HG03196 (cell line): ENCODE results near the gene KRT74.

ENCODE experiments used
- ATAC-seq: cut with Tn5 transposase; IDR thresholded peaks from one replicate; pipeline ENCODE4 v1.9.1; 2021; ENCODE audit not compliant: unreplicated experiment

Gene KRT74

GRCh38 chr12:52573743-52574142, at the start of gene KRT74:
KRT74 (minus strand) TSS chr12:52573843; CDS start chr12:52573777, 66 bp downstream.
- ATAC-seq, result no peak

- ATAC-seq, result no peak
Observed at GRCh38 chr12:52622349-52622748, 48.7 kb upstream of the KRT74 start.

DNA sequence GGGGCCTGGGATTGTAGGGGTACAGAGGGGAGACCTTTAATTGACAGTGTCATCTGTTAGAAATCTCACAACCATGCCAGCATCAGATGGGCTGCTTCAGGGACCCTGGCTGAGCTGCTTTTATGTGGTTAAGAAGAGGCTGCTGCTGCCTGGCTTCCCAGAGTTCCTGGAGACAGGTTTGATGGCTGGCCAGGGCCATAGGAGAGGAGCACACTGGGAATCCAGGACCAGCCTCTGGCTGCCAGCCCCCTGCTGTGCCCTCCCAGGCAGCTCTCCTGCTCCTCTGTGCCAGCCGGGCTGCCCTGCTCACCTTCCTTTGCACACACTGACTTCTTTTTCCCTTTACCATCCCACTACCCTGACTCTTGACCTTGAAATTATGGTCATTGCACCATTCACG, 45.2 kb upstream of the KRT74 start:
- ATAC-seq, result no peak

- no peak for ATAC-seq
Observed at GRCh38 chr12:52618216-52618615, 44.6 kb upstream of the KRT74 start, which contains the start of gene KRT73. KRT73 (minus strand) TSS chr12:52618559; CDS start chr12:52618524, 35 bp downstream.

DNA sequence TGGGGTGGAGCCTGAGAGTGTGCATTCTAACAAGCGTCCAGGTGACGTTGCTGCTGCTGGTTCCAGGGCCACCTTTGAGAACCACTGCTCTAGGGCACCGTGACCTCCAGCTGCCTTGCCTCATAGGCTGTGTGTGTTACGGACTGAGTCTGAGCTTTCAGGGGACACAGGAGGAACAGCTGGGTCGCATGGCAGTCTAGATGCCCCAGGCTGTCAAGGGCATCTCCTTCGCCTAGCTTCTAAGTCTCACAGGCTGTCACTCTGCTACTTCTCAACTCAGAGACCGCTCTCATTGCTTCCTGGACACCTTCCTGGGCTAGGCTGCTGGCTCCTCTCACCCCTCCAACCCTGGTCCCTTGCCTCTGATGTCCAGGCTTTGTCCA, 43.8 kb upstream of the KRT74 start:
- no peak for ATAC-seq

GRCh38 chr12:52616680-52617402, 43.2 kb upstream of the KRT74 start:
- ATAC-seq, result no peak

- ATAC-seq, result no peak
Observed at GRCh38 chr12:52615912-52616311, 42.3 kb upstream of the KRT74 start.

DNA sequence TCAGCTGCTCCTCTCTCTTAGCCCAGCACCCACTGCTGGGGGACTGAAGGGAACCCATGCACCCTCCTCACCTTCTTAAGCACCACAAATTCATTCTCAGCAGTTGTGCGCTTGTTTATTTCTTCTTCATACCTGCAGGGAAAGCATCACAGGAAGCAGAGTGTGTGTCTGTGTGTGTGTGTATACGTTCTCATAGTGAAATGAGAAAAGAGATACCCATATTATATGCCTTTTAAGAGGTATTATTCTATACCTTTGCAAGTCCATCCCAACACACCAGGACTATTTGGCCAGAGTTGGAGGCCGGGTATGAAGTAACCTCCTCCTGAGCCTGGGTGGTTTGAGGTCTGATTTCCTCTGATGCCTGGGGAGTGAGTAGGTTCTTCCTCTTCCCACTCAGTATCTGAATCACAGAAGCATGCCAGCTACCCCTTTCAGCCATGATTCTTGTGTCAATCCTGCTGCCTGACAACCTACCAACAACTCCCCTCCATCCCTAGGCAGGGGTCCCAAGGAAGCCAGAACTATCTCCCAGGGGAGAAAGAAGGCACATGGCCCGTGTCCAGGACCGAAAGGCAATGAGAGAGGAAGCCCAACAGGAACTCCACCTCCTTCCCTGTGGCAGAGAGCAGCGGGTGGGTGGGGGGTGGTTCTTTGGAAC, 41.7 kb upstream of the KRT74 start:
- no peak for ATAC-seq

DNA sequence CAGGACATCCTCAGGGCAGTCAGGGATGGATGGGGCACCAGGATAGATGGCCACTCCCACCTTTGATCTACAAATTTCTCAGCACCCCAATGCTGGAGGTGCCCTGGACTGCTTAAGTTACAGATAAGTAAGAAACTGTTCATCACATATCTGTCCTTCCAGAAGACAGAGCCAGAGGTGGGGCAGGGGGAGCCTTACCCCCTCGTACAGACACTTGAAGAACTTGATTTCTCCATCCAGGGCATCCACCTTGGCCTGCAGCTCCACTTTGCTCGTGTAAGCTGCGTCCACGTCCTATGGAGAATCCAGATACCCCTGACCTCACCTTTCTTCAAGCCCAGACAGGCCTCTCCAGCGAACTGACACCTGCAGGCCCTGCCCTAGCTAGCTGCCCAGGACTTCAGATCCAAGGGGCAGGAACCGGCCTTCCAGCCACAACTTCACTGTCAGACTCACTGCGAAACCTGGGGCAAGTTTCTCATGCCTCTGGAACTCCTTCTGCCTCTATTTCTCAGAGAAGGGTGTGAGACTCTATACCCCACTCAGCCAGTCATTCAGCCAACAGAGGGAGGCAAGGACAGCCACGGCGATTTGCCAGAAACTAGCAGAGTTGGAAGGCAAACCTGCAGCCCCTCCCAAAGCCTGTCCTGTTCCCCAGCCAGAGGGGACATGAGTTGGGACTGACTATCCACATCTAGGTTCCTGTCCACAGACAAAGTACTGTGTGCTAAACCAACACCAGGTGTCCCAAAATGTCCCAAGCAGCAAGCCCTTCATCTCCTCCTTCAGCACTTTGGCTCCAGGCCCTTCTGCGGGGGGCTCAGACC, 41.0 kb upstream of the KRT74 start:
- ATAC-seq, result no peak

GRCh38 chr12:52613384-52614030, 39.9 kb upstream of the KRT74 start:
- no peak for ATAC-seq

- no peak for ATAC-seq
Observed at GRCh38 chr12:52612431-52613383, 39.1 kb upstream of the KRT74 start.

GRCh38 chr12:52611080-52611468, 37.4 kb upstream of the KRT74 start:
- no peak for ATAC-seq

DNA sequence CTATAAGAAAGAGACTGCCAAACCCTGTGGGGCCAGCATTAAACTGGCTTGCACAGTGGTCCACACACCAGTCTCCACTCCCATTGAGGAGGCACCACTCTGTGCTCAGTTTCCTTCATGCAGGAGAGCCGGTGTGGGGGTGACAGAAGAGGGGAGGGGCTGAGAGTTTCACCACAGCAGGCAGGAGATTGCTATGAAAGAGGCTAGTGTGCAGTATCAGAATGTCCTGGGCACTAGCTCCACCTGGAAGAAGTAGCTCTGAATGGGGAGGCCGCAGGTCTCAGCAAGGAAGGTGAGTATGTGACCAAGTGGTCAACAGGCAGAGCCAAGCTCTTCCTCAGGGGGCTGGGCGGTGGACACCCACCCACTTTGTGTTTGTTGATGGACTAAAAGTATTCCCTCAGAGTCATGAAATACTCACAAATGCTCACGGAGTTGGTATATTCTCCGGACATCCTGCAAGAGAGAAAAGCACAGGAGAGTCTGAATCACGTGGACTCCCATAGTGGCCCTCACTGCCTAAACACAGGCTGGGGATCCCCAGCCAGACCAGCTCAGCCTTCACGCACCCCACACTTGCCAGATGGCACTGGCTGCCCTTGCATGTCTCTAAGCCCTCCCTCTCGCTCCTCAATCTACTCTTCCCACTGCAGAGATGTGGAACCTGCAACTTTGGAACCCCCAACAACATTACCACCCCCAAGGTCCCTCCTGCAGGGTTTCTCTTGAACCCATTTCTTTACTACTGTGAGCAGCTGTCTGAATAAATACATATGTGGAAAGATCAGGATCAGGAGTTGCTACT, 35.4 kb upstream of the KRT74 start:
- no peak for ATAC-seq

DNA sequence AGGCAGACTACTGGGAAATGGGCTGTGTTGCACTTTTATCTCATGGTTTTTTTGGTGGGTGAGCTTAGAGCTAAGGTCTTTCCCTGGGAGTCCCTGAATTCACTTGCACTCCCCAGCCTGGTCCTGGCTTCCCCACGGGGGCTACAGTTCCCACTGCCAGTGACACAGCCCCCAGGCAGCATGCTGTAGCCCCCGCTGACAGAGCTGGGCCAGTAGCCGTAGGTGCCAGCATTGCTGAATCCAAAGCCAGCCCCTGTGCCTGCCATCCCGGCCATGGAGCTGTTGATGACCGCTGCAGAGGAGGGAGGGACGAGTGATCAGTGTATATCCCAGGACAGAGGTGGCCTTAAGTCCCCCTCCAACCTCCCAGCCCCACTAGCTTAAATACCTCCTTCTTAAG, 34.5 kb upstream of the KRT74 start:
- ATAC-seq, result no peak

GRCh38 chr12:52607314-52607713, 33.7 kb upstream of the KRT74 start:
- no peak for ATAC-seq

- ATAC-seq, result no peak
Observed at GRCh38 chr12:52606581-52607218, 33.1 kb upstream of the KRT74 start.

- no peak for ATAC-seq
Observed at GRCh38 chr12:52606096-52606495, 32.5 kb upstream of the KRT74 start.

- no peak for ATAC-seq
Observed at GRCh38 chr12:52605542-52605941, 31.9 kb upstream of the KRT74 start.

DNA sequence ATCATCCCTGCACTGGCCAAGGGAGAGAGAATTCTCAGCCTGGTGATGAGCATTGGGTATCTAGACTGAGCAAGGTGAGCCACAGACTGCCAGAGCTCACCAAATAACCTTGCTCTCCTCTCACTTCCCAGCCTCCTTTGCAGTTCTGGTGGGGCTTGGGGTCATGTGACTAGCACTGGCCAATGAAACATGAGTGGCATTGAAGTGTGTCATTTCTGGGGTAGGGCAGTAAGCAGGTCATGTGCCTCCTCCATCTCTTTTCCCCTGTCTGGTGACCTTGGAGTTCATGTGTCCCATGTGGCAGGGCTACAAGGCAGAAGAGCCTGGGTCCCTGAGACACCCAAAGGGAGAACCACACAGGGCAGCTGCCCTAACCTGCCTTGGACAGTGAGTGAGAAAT, 31.2 kb upstream of the KRT74 start:
- ATAC-seq, result no peak
